HUDEP-2 (cell line): ENCODE measurements around the gene BTBD1.
"Not testable (repeated sequence)": the region's sequence is repeated elsewhere in the genome, so short reads cannot be mapped to it uniquely, and the experiment has no call there.

Experiments
- DNase-seq, 76 experiments: peaks; one replicate each; lab custom pipeline; 2025; ENCODE audit not compliant: unreplicated experiment in 76 of 76; lab: John Stamatoyannopoulos, UW

Gene BTBD1

GRCh38 chr15:83062768-83063180, 4.3 kb downstream of the BTBD1 start:
- peak in 2 of 76 experiments; percentile 4 to 10 for DNase-seq

GRCh38 chr15:83061680-83062079, 5.4 kb downstream of the BTBD1 start:
- DNase-seq: peak in 2 of 76 experiments; percentile 19 to 39

- peak in 25 of 76 experiments; percentile 3 to 47 (median 19) for DNase-seq
These were observed 9.2 kb downstream of the BTBD1 start for GRCh38 chr15:83057696-83058376.

GRCh38 chr15:83057002-83057401, 10.1 kb downstream of the BTBD1 start:
- no peak for DNase-seq

- DNase-seq: no peak
These were observed 13.9 kb downstream of the BTBD1 start for GRCh38 chr15:83053151-83053550.

- DNase-seq: no peak
These were observed 20.4 kb downstream of the BTBD1 start for GRCh38 chr15:83046558-83047127.

GRCh38 chr15:83044156-83044555, 22.9 kb downstream of the BTBD1 start:
- DNase-seq: no peak

- no peak for DNase-seq
These were observed 27.8 kb downstream of the BTBD1 start for GRCh38 chr15:83039206-83039605.

GRCh38 chr15:83036253-83036652, 30.8 kb downstream of the BTBD1 start:
- no peak for DNase-seq

- DNase-seq: not testable (repeated sequence)
These were observed 35.8 kb downstream of the BTBD1 start for GRCh38 chr15:83031234-83031633.

- no peak for DNase-seq
These were observed 37.0 kb downstream of the BTBD1 start for GRCh38 chr15:83030021-83030420.

- no peak for DNase-seq
These were observed 48.6 kb downstream of the BTBD1 start for GRCh38 chr15:83018436-83018835.

GRCh38 chr15:83016906-83017305, 50.1 kb downstream of the BTBD1 start:
- no peak for DNase-seq

GRCh38 chr15:83015361-83015760, 51.7 kb downstream of the BTBD1 start:
- DNase-seq: no peak

GRCh38 chr15:83014205-83014653, 52.8 kb downstream of the BTBD1 start:
- DNase-seq: no peak

- DNase-seq: no peak
These were observed 54.4 kb downstream of the BTBD1 start for GRCh38 chr15:83012636-83013035.

- peak in 5 of 76 experiments; percentile 3 to 27 (median 19) for DNase-seq
These were observed 55.0 kb downstream of the BTBD1 start for GRCh38 chr15:83012076-83012426.

GRCh38 chr15:83011271-83012075, 55.6 kb downstream of the BTBD1 start, which contains the start of gene C15orf40:
Gene C15orf40 (minus strand): TSS chr15:83011639. CDS start chr15:83011607, 32 bp downstream.
- peak in 75 of 76 experiments; percentile 18 to 93 (median 81) for DNase-seq

GRCh38 chr15:83010709-83011270, 56.3 kb downstream of the BTBD1 start:
- peak in 73 of 76 experiments; percentile 8 to 89 (median 72) for DNase-seq

- not testable (repeated sequence) for DNase-seq
These were observed 66.4 kb downstream of the BTBD1 start for GRCh38 chr15:83000672-83001031.
